Adrenal gland (tissue), 5 donors: ENCODE results near the gene RAB10.

Source experiments
- POLR2A ChIP-seq, 2 donors: fragments of 450-650 bp; IDR thresholded peaks; one replicate each; pipeline ENCODE4 v1.6.1; 2017; ENCODE audit warnings: antibody characterized with exemption in 2 of 2, mild to moderate bottlenecking in 2 of 2, moderate library complexity in 1 of 2
- TF ChIP-seq, protein P1 (sequence below), 6 experiments: fragments of 450-650 bp in 4 of 6; fragments of 200-600 bp in 2 of 6; sonication (generic) in 1 of 6; IDR thresholded peaks; 1 replicate in 5 of 6; 2 replicates in 1 of 6; pipeline versions ENCODE4 v1.5.1 to v1.8.0; 2016 to 2021; ENCODE audit warnings: antibody characterized with exemption in 6 of 6, mild to moderate bottlenecking in 2 of 6, moderate library complexity in 1 of 6
- donor health status: DM: no; HTN: no; CAD: no.

DNA sequence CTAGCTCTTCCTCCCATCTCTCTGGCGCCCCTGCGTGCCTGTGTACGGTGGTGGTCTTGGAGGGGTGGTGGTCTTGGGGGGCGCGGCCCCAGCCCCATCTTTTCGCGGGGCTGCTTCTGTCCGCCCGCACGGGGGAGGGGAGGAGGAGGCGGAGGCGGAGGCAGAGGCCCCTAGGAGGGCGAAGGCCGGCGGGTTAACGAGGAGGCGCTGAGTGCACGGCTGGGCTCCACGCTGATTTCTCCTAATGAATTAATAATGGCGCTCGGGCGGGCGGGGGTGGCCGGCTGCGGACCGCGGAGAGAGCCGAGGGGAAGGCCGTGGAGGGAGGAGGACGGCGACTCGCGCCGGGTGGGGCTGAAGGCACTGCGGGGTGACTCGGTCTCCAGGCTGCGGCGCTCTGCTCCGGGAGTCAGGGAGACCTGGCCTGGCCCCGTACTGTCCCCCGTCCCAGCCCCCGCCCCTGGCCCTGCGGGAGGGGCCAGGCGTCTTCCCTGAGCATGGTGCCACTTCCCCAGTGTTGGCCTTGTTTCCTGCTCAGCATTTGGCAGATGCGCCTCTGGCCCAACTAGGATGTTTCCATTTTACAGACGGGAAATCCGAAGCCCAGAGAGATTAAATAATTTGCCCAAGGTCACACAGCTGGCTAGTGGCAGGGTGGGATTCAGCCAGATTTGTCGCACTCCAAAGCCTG lies 145.0 kb downstream of the RAB10 start:
- TF ChIP-seq POLR2A (IDR thresholded peaks at IDR 0.05): no peak
- TF ChIP-seq, protein P1, sequence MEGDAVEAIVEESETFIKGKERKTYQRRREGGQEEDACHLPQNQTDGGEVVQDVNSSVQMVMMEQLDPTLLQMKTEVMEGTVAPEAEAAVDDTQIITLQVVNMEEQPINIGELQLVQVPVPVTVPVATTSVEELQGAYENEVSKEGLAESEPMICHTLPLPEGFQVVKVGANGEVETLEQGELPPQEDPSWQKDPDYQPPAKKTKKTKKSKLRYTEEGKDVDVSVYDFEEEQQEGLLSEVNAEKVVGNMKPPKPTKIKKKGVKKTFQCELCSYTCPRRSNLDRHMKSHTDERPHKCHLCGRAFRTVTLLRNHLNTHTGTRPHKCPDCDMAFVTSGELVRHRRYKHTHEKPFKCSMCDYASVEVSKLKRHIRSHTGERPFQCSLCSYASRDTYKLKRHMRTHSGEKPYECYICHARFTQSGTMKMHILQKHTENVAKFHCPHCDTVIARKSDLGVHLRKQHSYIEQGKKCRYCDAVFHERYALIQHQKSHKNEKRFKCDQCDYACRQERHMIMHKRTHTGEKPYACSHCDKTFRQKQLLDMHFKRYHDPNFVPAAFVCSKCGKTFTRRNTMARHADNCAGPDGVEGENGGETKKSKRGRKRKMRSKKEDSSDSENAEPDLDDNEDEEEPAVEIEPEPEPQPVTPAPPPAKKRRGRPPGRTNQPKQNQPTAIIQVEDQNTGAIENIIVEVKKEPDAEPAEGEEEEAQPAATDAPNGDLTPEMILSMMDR (IDR thresholded peaks at IDR 0.05): no peak
